22Rv1 (cell line): ENCODE data around the gene SYMPK.

Experiments used
- CTCF ChIP-seq: fragments of 450-650 bp; IDR thresholded peaks from 2 replicates; pipeline ENCODE4 v1.5.1; 2017; ENCODE audit warnings: mild to moderate bottlenecking
- ZFX ChIP-seq: fragments of 450-650 bp; IDR thresholded peaks from 2 replicates; pipeline ENCODE4 v1.6.1; 2017; ENCODE audit warnings: antibody characterized with exemption, borderline replicate concordance

GRCh38 chr19:45905011-45905410 lies 42.1 kb upstream of the SYMPK start:
- TF ChIP-seq CTCF = no peak
- TF ChIP-seq ZFX = no peak
